GM18498 (cell line): Measurements from ENCODE around the gene HMOX2.
A peak's percentile ranks its signal among the peaks of the same experiment; 100 is the strongest.

Experiments
- ATAC-seq: cut with Tn5 transposase; IDR thresholded peaks from one replicate; pipeline ENCODE4 v1.9.1; 2021; ENCODE audit warnings: mild to moderate bottlenecking, moderate library complexity; ENCODE audit not compliant: unreplicated experiment

The HMOX2 gene

GRCh38 chr16:4522051-4522581, 45.9 kb downstream of the HMOX2 start:
- ATAC-seq = no peak

DNA sequence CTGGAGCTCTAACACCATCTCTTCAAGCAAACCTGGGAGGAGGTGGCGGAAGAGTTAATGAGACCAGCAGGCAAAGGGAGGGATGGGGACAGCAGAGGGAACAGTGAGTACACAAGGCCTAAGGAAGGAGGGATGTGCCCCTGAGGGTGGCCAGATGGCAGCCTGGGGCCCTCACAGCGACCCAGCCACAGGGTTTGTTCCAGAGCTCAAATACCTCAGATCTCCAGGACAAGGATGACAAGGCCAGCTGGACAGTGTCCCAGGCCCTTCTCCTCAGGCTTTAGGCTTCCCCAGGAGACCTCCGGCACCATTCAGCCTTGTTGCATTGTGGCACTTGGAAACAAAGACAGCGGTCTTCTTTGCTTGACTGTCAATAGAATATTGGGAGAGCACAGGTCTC, 47.5 kb downstream of the HMOX2 start:
- ATAC-seq = no peak

- no peak for ATAC-seq
These were observed 48.4 kb downstream of the HMOX2 start for GRCh38 chr16:4524571-4524970.

DNA sequence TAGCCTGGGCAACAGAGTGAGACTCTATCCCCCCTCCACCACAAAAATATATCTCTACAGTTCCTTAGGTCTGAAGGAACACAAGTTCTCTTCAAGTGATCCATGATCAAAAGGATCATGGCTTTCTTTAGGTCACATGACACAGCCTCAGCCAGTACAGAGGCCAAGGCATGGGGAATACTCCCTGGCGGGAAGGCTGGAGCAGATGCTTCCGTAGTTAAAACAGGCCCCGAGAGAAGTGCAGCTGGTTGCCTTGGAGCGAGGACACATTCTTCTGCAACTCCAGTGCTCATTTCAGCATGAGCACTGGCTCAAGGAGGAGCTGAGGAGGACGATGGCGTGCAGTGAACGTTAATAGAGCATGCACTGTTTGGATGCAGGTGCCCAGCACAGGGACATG, 48.9 kb downstream of the HMOX2 start:
- ATAC-seq = no peak

- no peak for ATAC-seq
These were observed 49.6 kb downstream of the HMOX2 start for GRCh38 chr16:4525634-4526277.

DNA sequence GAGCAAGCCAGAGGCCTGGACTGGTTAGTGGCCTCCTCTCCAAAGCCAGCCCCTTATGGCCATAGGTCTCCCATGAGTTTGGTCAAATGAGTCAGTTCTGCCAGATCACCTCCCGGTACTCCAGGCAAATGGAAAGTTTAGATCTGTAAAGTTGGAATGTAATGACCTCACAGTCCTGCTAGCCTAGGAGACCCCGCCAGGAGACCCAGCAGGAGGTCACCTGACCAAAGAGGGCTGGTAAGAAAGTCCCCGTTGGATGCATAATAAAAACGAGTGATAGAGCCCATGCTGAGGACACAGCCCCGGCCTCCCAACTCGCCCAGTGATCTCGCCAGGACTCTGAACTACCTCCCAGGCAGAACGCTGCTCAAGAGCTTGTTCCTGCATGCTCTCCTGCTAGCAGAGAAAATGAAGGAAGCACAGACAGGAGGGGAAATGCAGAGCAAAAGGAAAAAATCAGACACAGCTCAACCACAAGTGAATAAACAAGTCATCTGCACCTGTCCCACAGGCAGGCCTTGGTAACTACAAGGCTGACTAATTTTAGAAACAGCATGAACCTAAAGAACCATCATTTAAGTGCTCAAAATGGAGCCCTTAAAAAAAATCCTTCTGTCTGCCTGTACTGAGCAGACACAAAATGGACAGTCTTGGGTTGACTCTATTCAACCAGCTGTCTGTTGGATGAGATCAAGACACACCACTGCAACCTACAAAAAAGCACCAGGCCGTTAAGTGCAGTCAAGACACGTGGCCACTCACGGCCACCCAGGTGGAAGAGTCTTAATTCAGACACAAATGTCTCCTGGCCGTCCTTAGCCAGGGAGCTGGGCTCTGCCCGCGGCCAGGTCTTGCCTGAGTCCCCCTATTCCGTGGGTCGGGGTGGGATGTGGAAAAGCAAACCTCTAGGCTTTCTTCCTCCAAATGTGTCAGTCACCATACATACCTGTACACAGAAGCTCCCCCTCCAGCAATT, 53.2 kb downstream of the HMOX2 start:
- no peak for ATAC-seq

- no peak for ATAC-seq
These were observed 55.6 kb downstream of the HMOX2 start for GRCh38 chr16:4531811-4532210.

- ATAC-seq = no peak
These were observed 56.0 kb downstream of the HMOX2 start for GRCh38 chr16:4532238-4532637.

GRCh38 chr16:4533490-4533889, 57.3 kb downstream of the HMOX2 start:
- no peak for ATAC-seq

- ATAC-seq = no peak
These were observed 58.1 kb downstream of the HMOX2 start for GRCh38 chr16:4534151-4534790.

GRCh38 chr16:4535627-4536108, 59.5 kb downstream of the HMOX2 start:
- ATAC-seq = no peak

DNA sequence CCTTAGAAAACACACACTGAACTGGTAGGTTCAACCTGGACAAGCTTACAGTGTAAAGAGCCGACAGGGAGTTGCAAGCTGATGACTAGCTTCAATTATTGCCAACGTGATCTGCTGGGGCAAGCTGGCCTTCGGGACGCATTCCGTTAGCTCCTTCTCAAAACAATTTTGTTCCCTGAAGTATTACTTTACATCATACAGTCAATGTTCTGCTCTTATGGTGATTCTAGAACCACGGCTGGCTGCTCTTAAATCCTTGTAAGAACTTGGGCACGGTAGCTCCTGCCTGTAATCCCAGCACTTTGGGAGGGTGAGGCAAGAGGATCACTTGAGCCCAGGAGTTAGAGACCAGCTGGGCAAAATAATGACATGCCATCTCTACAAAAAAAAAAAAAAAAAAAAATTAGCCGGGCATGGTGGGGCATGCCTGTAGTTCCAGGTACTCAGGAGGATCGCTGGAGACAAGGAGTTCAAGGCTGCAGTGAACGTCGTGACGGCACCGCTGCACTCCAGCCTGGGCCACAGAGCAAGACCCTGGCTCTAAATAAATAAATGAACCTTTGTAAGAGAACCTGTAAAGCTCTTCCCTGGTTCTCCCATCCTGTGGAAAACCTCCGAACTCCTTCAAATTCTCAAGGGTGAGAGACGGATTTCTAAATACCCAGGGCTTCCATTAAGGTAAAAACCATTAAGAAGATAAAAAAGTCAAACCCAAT, 60.4 kb downstream of the HMOX2 start:
- ATAC-seq = no peak

- ATAC-seq = peak; percentile 31
These were observed 61.5 kb downstream of the HMOX2 start for GRCh38 chr16:4537376-4538343.

- ATAC-seq = peak; percentile 86
These were observed 62.4 kb downstream of the HMOX2 start, which contains the start of gene CDIP1 for GRCh38 chr16:4538350-4539235. CDIP1 (minus strand) TSS chr16:4538773; CDS start chr16:4514130, 24,643 bp downstream.

GRCh38 chr16:4539716-4540284, 63.6 kb downstream of the HMOX2 start:
- ATAC-seq = no peak

- ATAC-seq = no peak
These were observed 68.3 kb downstream of the HMOX2 start for GRCh38 chr16:4544473-4544872.

DNA sequence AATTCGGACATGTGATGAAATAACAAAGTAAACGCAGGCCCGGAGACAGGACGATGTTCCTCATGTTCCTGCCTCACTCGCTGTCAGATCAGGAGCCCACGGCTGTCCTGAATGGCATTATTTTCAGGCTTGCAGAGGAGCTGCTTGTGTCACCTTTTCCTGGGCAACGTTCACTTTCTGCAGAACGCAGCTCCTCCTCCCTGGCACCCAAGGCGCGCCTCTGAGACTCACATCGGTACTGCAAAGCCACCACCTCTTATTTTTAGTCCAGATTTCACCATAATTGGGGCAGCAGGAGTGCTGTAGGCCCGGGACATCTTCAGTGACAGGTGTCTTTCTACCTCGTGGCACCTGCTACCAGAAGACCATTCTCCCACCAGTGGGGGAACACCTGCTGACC, 71.9 kb downstream of the HMOX2 start:
- no peak for ATAC-seq

GRCh38 chr16:4550591-4550990, 74.4 kb downstream of the HMOX2 start:
- ATAC-seq = no peak
